Esophagus (tissue), 2 donors: ENCODE measurements around the gene EGLN1. TPM values are rescaled to one million over a fixed set of nuclear protein-coding genes. Genes with fewer than 3 reads are reported as not detected.

ENCODE experiments used
- H3K27ac ChIP-seq, 2 donors: one replicate each; pipeline ENCODE4 v1.5.1; 2013; ENCODE audit warnings: low read depth in 2 of 2, mild to moderate bottlenecking in 2 of 2, inconsistent platforms in 1 of 2, low read length in 1 of 2, moderate library complexity in 1 of 2
- H3K27me3 ChIP-seq, 2 donors: one replicate each; pipeline ENCODE4 v1.6.1; 2013; ENCODE audit warnings: low read length in 2 of 2, control low read depth in 1 of 2, mild to moderate bottlenecking in 1 of 2; ENCODE audit not compliant: insufficient read depth in 2 of 2, control insufficient read depth in 1 of 2
- H3K36me3 ChIP-seq, 2 donors: one replicate each; pipeline ENCODE4 v1.6.1; 2013; ENCODE audit warnings: low read length in 1 of 2; ENCODE audit not compliant: control insufficient read depth in 2 of 2, insufficient read depth in 2 of 2
- H3K4me1 ChIP-seq, 2 donors: one replicate each; pipeline ENCODE4 v1.6.1; 2013; ENCODE audit warnings: low read length in 1 of 2; ENCODE audit not compliant: control insufficient read depth in 2 of 2, insufficient read depth in 2 of 2
- H3K4me3 ChIP-seq, 2 donors: one replicate each; pipeline ENCODE4 v1.5.1; 2013; ENCODE audit warnings: low read length in 2 of 2, mild to moderate bottlenecking in 2 of 2, low read depth in 1 of 2, moderate library complexity in 1 of 2
- H3K9me3 ChIP-seq, 2 donors: one replicate each; pipeline ENCODE4 v1.6.1; 2013; ENCODE audit warnings: mild to moderate bottlenecking in 2 of 2, low read depth in 1 of 2, low read length in 1 of 2, moderate library complexity in 1 of 2; ENCODE audit not compliant: control insufficient read depth in 2 of 2, insufficient read depth in 1 of 2
- WGBS, 2 donors: extraction: QIAGEN DNeasy Blood & Tissue Kit; methylation state at CpG; one replicate each; pipeline ENCODE4 v1.1.7; 2013; 5-methylcytosine and 5-hydroxymethylcytosine counted together
- polyA plus RNA-seq, 2 donors: library from polyadenylated mRNA; stranded (reverse); fragments of 200-250 nt; gene quantifications; one replicate each; pipeline ENCODE4 v1.2.3, GENCODE V29; 2013
- donor health status: healthy with polysubstance abuse.
- donor health status: Bipolar disorder and iron deficiency.

The EGLN1 gene
- polyA plus RNA-seq, 2 donors, result 8.7 to 12.5 TPM

DNA sequence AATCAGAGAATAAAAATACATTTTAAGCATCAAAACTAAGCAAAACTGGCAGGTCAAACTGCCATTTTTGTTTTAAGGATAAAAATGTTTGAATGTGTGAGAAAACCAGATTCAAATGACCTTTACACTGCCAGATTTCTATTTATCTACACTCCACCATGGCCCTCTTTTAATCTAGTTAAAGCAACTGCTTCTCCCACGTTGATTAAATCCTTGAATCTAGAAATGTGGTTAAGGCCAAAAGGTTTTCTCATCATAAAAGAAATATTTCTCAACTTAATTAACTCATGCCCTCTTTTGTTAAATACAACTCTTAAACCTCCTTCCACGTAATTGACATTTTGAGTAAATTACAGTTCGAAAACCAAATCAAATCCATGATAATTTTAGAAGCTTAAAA lies 15.0 kb downstream of the EGLN1 start:
- no peaks in the 10 kb centered on the region for H3K27me3 ChIP-seq

DNA sequence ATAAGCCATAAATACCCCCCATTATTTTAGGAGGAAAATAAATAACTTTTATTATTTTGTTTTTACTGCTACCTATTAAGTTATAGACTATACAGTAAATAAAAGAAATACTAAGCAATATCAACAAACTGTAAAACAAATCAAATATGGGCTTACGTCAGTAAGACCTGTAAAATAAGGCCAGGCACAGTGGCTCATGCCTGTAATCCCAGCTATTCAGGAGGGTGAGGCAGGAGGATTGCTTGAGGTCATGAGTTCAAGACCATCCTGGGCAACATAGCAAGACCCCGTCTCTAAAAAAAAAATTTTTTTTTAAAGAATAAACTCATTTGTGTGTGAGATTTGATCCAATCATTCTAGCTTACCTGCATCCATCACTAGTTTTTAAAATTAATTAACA lies 17.8 kb downstream of the EGLN1 start:
- WGBS, 2 donors, result 93 to 96% methylated on average over 2 of the region's 2 CpGs

More for the DNA sequence above, 15.0 kb downstream of the EGLN1 start:
- no peak overlapping the region for H3K27ac ChIP-seq
- WGBS, 2 donors, result 65 to 77% methylated on average over 3 of the region's 3 CpGs
- H3K9me3 ChIP-seq, result no peaks in the 10 kb centered on the region
- H3K36me3 ChIP-seq, result no peaks in the 10 kb centered on the region
- H3K4me1 ChIP-seq, result peaks cover 0 to 2% of the 10 kb centered on the region in 2 donors
- no peak overlapping the region for H3K4me3 ChIP-seq

GRCh38 chr1:231401478-231401877 lies 20.6 kb downstream of the EGLN1 start:
- no peak overlapping the region for H3K4me3 ChIP-seq
- no peaks in the 10 kb centered on the region for H3K27me3 ChIP-seq
- H3K4me1 ChIP-seq, result no peaks in the 10 kb centered on the region
- WGBS, 2 donors, result 11 to 32% methylated on average over 1 of the region's 1 CpG
- no peaks in the 10 kb centered on the region for H3K9me3 ChIP-seq
- H3K36me3 ChIP-seq, result peaks cover 0 to 3% of the 10 kb centered on the region in 2 donors
- H3K27ac ChIP-seq, result no peak overlapping the region

More for the DNA sequence above, 17.8 kb downstream of the EGLN1 start:
- H3K36me3 ChIP-seq, result peaks cover 0 to 3% of the 10 kb centered on the region in 2 donors
- no peaks in the 10 kb centered on the region for H3K9me3 ChIP-seq
- H3K4me1 ChIP-seq, result peaks cover 0 to 2% of the 10 kb centered on the region in 2 donors
- no peak overlapping the region for H3K27ac ChIP-seq
- H3K4me3 ChIP-seq, result no peak overlapping the region
- no peaks in the 10 kb centered on the region for H3K27me3 ChIP-seq

GRCh38 chr1:231397886-231398671 lies 24.0 kb downstream of the EGLN1 start:
- Histone ChIP-seq H3K36me3 (peaks cover 0 to 3% of the 10 kb centered on the region in 2 donors), H3K27me3 (no peaks in the 10 kb centered on the region), H3K27ac (no peak overlapping the region), H3K4me3 (no peak overlapping the region), H3K4me1 (no peaks in the 10 kb centered on the region), H3K9me3 (no peaks in the 10 kb centered on the region)
- WGBS, 2 donors, result 71 to 83% methylated on average over 4 of the region's 4 CpGs

DNA sequence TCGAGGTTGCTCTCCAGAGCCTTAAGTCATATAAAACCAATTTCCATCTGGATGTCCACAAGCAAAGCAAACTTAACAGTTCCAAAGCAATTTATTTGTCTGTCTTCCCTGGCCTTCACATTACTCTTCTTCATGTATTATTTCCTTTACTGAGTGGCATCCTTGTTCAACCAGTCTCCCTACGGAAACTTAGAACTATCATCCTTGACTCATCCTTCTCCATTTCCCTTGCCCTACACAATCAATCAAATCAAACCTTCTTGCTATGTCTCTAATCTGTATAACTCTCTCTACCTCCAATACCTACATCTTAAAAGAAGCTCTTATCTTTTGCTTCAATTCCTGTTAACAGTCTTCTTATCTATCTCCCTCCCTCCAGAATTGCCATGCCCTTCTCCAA lies 25.4 kb downstream of the EGLN1 start:
- Histone ChIP-seq H3K27ac (no peak overlapping the region), H3K9me3 (no peaks in the 10 kb centered on the region), H3K36me3 (peaks cover 0 to 3% of the 10 kb centered on the region in 2 donors), H3K27me3 (no peaks in the 10 kb centered on the region), H3K4me1 (no peaks in the 10 kb centered on the region), H3K4me3 (no peak overlapping the region)
- 85 to 94% methylated on average over 2 of the region's 2 CpGs for WGBS, 2 donors

DNA sequence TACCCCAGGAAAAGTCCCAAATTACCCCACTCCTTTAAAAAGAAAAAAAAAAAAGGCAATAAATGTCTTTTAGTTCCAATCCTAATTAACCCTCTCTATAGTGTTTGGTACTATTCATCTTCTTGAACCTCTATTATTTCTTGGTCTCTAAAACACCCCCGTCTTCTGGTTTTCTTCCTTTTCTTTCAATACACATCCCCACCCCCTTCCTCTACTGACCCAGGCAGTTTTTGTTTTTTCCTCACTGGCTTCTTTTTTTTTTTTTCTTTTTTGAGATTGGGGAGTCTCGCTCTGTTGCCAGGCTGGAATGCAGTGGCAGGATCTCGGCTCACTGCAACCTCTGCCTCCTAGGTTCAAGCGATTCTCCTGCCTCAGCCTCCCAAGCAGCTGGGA lies 26.1 kb downstream of the EGLN1 start:
- peaks cover 0 to 3% of the 10 kb centered on the region in 2 donors for H3K36me3 ChIP-seq
- H3K4me3 ChIP-seq, result no peak overlapping the region
- 81 to 84% methylated on average over 4 of the region's 4 CpGs for WGBS, 2 donors
- H3K9me3 ChIP-seq, result no peaks in the 10 kb centered on the region
- no peak overlapping the region for H3K27ac ChIP-seq
- no peaks in the 10 kb centered on the region for H3K4me1 ChIP-seq
- H3K27me3 ChIP-seq, result no peaks in the 10 kb centered on the region

DNA sequence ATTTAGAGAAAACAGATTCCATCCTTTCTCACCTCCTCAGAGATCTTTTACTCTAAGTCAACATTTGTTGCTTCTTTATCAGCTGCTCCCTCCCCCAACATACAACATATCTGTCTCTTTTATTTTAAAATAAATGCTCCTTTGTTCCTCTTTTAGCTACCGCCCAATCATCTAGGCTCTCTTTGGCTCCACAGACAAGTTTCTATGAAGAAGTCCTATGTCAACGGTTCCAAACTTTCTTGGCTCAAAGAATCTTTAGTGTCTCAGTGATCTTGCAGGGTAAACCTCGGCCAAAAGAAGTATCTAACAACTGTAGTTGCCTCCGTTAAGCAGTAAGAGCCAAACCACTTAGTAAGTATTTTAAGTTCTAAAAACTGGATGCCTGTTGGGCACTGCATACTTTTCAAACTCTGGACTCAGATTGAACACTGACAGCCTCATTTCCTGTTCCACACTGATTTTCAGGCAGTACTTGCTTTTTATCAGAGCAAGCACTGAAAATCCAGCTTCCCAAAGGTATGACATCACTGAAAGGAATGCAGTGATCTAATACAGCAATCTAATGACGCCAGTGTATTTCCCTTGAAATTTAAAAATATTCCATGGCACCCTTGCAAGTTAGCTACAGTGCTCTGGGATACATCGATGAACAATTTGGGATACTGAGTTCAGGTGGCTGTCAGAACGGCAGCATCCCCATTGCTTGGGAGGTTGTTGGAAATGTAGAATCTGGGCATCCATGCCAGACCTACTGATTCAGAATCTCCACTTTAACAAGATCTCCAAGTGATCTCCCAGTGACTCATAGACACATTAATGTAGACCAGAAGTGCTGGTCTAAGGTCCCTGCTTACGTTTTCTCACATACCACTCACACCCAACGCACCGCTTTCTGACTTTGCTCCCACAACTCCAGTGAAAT lies 26.8 kb downstream of the EGLN1 start:
- no peaks in the 10 kb centered on the region for H3K9me3 ChIP-seq
- H3K36me3 ChIP-seq, result no peaks in the 10 kb centered on the region
- H3K4me1 ChIP-seq, result no peaks in the 10 kb centered on the region
- H3K4me3 ChIP-seq, result no peak overlapping the region
- H3K27me3 ChIP-seq, result no peaks in the 10 kb centered on the region
- 50 to 54% methylated on average over 10 of the region's 10 CpGs for WGBS, 2 donors
- H3K27ac ChIP-seq, result no peak overlapping the region

GRCh38 chr1:231393668-231394067 lies 28.4 kb downstream of the EGLN1 start:
- Histone ChIP-seq H3K27ac (no peak overlapping the region), H3K4me3 (no peak overlapping the region), H3K9me3 (no peaks in the 10 kb centered on the region), H3K27me3 (no peaks in the 10 kb centered on the region), H3K4me1 (no peaks in the 10 kb centered on the region), H3K36me3 (no peaks in the 10 kb centered on the region)

DNA sequence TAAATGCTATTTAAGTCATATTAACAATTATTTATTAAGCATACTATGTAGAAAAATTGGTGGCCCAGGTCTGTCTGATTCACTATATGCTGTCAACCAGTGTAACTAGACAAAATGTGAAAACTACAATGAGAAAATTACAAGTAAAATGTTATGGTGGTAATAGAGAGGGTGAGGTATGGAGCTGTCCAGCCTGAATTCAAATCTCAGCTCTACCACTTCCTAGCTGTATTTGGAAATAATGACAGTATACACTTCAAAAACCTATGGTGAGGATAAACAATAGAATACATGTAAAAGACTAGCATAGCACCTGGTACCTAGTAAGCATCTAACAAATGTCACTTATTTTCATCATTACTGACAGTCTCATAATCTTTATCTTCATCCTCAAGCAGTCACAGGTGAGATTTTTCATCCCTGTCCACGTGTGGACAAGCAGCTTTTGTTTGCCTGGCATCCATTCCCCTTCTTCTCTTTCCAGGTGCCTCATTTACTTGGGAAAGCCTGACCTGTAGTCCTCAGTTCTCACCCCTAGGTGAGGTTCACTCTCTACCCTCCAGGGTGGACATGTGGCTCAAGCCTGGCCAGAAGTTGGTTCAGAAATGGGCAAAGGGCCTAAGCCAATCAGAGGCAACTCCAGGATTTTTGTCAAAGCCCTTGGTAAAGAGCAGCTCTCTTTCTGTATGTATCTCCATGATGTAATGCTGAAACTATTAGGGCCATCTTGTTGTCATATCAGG lies 29.5 kb downstream of the EGLN1 start:
- Histone ChIP-seq H3K9me3 (no peaks in the 10 kb centered on the region), H3K27me3 (no peaks in the 10 kb centered on the region), H3K36me3 (no peaks in the 10 kb centered on the region), H3K4me1 (no peaks in the 10 kb centered on the region), H3K4me3 (no peak overlapping the region), H3K27ac (no peak overlapping the region)
- WGBS, 2 donors, result 40 to 56% methylated on average over 1 of the region's 1 CpG
